GM21737 (cell line): ENCODE data around the gene OSMR.

Experiments used
- ATAC-seq: cut with Tn5 transposase; IDR thresholded peaks from one replicate; pipeline ENCODE4 v1.9.1; 2021; ENCODE audit warnings: mild to moderate bottlenecking, moderate library complexity; ENCODE audit not compliant: unreplicated experiment

OSMR gene

DNA sequence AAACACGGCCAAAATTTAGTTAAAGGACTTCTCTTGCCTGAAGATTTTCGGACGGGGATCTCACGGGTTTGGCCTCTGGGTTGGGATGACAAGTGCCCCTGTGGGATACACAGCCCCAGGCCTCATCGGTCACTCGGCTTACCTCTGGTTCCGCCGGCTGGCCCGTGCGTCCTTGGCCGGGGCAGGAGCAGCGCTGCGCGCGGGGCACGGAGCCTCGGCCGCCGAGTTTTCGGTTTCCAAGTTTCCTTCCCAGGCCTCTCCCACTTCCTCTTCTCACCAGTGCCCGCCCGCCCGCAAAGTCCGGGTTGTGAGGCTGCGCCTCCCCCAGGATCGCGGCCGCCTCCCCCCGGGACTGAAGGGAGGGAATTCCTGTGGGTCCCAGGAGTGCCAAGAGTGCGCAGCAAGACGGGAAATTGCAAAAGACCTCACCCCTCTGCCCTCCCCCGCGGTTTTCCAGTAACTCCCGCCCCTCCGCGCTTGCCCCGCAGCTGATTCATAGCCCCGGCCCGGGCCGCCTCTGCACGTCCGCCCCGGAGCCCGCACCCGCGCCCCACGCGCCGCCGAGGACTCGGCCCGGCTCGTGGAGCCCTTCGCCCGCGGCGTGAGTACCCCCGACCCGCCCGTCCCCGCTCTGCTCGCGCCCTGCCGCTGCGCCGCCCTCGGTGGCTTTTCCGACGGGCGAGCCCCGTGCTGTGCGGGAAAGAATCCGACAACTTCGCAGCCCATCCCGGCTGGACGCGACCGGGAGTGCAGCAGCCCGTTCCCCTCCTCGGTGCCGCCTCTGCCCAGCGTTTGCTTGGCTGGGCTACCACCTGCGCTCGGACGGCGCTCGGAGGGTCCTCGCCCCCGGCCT lies at the start of gene OSMR:
Gene OSMR, plus strand, starts transcription at position 487 of the 853 bp plus-strand sequence. CDS start 23,033 bp downstream, outside the sequence.
- no peak for ATAC-seq

DNA sequence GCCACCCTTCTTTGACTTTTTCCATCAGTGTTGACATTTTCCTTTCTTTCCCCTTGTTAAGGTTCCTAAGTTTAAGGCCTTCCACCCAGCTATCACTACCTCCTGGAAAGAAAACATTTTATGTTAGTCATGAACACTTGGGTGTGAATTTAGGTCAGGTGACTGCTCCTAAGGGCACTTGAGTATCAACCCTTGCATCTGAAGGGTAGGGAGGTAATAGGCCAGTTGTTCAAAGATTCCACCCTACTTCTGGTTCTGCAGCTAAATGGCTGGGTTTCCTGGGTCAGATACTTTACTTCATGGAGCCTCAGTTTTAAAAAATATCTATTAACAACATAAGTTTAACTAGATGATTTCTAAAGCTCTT lies 49.1 kb upstream of the OSMR start:
- no peak for ATAC-seq

DNA sequence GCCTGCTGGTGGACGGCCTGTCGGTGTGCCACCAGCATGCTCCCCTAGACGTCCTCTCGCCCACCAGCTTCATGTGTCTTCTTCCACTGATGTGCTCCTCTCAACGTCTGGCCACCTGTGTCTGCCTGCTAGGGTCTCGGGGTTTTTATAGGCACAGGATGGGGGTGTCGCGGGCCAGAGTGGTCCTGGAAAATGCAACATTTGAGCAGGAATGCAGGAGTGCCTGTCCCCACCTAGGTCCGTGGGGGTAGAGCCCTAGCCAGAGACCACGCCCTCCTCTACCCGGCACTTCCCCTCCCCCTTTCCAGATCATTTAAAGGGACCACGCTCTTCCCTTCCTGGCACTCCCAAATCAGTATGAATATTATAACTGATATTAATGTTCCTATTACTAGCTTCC lies 48.0 kb upstream of the OSMR start:
- ATAC-seq = no peak

DNA sequence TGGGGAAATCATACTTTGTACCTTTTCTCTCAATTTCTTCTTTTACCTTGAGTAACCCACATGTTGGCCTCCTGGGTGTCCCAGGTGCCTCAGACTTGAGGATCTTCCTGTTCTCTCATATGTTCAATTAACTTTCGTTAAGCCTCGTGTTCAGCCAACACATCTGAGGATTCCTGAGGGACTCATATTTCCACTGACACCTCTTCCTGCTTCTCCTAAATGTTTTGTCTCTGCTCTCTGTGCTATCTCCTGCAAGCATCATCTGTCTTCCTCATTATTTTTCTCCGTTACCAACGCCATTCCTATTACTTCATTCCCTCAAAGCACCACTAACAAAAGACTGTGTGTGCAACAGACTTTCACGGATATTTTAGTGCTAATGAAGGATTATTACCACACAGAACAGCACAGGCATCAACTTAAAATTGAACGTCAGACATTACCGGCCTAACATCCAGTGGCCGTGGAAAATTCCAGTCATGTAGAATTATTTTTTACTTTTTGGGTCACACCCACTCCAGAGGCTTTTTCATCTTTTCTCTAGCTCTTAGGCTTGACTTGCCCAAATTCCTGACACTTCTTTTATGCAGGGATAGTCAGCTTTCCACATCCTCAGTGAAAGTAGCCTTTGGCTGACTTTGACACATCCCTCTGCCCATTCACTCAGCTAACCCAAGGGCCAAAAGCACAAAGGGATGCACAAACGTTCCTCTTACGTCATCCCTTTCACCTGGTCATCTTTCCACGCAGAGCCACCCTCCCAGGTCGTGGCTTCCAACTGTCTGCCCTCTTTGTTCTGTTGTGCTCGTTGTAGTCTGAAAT lies 46.0 kb upstream of the OSMR start:
- ATAC-seq = no peak

DNA sequence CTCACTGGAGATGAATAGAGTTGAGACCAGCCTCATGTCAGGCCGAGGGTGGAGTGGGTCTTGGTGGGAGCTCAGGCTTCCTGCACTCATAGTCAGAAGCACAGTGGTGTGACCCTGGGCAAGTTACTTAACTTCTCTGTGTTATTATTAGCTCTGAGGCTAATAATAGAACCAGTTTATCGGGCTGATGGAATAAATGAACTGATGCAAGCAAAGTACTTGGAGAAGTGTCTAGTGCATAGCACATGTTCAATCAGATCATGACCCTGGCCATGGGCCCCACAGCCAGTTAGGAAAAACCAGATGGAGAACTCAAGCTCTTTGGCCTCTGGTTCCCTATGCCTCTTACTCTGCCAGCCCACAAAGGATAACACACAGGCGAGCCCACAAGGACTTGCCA lies 45.3 kb upstream of the OSMR start:
- ATAC-seq = no peak

DNA sequence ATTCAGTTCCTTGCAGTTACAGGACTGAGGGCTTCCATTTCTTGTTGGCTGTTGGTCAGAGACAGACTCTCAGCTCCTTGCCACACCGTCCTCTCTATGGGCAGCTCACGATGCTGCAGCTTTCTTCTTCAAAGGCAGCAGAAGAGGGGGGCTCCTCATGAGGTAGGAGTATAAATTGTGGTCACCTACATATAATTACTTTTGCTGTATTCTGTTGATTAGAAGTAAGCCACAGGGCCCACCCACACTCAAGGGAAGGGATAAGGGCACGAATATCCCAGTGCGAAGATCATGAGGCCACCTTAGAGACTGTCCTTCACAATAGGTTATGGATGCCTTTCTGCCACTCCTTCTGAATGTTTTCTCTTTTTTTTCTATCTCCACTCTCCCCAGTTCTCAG lies 43.7 kb upstream of the OSMR start:
- no peak for ATAC-seq

DNA sequence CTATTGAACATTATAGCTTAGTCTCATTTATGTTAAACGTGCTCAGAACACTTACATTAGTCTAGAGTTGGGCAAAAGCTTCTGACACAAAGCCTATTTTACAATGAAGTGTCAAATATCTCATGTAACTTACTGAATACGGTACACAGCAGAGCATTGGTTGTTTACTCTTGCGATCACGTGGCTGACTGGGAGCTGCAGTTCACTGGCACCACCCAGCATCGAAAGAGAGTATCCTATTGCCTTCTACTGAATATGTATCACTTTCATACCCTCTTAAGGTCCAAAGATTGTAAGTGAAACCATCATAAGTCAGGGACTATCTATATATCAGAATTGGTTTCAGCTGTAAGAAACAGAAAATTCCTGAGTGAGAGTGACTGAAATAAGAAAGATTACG lies 42.6 kb upstream of the OSMR start:
- ATAC-seq = no peak

DNA sequence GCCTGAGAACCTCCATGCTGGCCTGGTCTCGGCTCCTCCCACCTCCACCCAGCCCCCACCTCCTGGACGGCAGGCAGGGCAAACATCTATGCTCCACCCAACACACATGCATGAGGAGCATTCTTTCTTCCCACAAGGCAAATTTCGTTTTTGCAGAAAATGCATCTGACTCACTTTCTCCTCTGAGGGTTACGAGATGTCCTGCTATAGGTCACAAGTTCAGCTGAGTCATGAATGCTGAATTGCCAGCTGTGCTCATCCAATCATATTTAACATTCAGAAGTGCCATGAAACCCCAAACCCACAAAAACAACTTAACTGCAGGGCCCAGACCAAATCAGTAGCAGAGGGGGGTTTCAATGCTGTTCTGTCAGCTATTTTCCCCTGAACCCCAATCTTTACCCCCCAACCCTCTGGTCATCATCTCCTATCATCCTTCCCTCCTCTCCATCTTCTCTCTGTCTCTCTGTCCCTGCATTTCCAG lies 39.0 kb upstream of the OSMR start:
- no peak for ATAC-seq

DNA sequence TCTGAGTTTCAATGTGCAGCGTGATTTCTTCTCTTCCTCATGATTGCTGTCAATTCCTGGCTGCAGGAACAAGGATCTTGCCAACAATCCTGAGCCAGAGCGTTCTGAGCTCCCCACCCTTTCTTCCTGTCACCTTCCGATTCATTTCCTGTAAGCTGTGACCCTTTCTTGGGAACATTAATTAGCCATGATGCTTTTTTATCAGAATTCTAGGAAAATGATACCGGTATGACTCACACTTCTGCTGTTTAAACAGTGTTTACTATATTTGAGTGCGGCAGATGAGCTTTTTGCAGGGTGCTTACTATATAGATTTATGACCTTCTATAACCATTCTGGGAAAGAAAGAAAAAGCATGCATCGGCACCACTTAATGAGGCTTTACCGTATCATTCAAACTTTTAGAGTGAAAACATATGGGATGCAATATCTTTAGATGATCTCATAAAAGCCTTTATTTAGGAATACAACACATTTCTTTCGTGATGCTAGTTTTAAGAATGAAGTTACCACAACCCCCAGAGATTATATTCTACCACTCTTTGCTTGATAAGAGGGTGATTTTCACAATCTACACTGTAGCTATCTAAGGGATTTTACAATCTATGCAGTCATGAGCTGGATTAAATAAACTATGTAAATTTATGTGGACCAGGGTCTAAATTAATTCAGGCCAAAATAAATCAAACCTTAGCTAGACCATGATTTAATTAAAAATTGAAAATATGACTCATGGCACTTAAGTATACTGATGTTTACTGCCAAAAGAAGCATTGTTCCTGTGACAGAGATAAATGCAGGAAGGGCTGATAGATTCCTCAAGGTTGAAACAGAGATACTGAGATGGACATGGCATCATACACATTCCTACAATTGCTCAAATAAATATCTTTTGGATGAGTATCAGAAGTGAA lies 38.0 kb upstream of the OSMR start:
- ATAC-seq = no peak

DNA sequence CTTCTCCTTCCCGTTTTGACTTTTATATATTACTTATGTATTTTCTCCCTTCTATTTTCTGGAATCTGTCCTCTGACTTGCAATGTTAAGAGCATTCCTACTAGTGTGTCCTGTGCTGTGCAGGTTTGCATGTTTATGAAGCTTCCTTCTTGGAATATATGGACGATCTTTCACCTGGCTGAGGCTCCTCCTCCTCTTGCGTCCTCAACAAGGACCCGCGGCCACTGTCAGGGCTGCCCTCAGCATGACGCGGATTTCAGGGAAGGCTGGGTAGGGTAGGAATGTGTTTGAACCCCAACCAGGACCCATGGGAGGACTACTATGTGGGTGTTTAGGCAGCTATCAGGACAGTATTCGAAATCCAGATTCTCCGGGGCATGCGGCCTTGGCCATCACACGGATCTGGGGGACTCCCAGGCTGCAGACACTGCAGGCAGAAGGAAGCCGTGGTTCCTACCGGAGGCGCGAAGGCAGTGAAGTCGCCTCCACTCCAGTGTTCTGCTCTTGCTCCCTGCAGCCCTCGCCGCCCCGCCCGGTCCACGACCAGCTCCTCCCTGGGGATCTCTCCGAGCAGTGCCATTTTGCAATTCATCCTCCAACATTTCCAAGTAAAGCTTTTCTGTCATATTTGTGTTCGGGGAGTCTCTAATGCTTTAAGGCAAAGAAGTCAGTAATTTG lies 37.0 kb upstream of the OSMR start:
- no peak for ATAC-seq

DNA sequence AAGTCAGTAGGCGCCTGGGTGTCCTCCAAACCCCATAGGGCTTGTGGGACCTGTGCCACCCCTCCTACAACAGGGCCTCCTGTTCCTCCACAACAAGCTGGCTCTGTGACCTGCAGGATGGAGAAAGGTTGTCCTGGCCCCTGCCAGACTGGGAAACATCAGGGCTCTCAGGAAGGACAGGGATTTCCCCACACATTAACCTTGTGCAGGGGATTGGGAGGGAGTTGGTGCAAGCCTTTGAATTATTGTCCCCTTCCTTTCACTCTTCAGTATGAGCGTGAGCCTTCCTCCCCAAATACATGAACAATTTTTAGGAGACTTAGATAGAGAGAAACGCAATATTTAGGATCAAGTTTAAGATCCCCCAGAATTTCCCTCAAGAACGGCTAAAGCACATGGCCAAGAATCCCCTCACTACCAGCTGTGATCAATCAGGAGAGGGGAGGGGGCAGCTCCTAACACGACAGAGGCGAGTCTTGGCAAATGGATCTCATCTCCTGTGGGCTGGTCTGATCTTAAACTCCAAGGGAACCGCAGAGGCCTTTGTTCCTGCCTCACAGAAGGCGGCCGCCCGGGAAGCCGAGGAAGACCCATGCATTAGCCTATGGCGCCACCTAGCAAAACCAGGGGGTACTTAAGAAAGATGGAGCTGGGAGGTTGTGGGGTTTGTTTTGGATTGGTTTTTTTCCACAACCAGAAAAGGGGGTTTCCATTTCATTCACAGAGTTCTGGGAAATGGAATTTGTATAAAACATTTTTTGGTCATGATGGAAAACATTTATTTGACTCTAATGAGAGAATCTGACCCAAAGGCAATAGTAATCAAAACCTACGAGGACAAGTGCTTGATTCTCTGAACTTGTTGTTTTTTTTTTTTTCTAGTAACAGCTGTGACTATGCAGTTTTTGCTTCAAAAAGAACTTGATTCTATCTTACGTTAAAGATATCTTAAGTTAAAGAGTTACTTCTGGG lies 36.1 kb upstream of the OSMR start:
- ATAC-seq = no peak

DNA sequence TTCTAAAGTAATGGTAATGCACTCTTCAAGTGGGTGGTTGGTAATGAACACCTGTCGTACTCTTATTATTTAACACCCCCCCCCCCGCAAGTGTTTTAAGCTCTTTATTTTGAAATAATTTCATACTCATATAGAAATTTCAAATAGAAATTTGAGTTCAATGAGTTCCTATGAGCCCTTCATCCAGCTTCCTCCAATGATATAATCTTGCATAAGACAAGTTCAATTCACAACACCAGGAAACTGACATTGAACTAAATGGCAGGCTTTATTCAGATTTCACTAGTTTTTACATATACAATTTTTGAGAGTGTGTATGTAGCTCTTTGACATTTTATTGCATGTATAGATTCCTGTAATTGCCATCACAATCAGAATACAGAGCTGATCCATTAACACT lies 30.9 kb upstream of the OSMR start:
- ATAC-seq = no peak

DNA sequence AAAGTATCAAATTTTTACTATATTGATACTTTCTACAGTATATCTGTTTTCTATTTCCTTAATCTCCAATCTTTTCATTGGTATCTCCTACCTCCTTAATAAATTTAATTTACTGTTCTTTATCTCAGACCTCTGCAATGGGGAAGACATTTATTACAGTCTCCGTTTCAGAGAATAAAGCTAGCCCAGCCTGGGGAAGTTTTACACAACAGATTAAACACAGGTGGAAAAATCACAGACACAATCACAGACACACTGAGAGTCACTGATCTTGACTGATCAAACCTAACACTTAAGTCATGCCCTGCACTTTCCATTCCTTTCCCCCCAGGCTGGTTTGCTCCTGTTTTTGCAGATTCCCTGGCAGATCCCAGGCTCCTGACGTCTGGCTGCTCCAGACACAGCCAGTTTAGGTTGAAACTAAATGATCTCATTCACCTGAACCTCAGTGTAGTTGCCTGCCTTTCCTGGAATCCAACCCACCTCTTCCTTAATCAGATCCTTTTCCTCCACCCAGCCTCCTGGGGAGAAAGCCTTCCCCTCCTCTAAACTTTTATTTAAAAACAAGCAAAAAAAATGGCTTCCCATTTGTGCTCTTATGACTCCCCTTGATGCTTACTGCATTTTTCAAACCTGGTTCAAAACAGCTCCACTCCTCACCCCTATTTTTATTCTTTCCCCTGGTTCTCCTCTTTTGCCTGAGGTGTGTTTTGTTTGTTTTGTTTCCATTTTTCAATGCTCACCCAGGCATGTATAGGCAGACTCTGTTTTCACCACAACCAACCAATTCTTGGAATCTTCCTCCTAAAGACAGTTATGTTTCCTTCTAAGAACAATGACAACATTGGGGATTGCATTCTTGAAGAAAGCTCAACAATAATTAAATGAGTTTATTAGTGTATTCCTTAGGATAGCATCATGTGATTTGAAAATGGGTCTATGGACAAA lies 29.5 kb upstream of the OSMR start:
- ATAC-seq = no peak

DNA sequence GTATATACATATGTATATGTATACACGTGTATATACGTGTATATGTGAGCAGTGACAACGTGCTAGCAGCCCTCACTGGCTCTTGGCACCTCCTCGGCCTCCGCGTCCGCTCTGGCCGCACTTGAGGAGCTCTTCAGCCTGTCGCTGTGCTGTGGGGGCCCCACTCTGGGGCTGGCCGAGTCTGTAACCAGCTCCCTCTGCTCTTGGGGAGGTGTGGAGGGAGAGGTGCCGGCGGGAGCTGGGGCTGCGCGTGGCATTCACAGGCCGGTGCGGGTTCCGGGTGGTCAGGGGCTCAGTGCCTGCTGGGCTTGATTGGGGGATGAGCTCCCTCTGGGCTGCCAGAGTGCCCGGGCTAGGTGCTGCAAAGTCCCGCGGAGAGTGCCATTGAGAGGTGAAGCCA lies 24.1 kb upstream of the OSMR start:
- ATAC-seq = no peak

DNA sequence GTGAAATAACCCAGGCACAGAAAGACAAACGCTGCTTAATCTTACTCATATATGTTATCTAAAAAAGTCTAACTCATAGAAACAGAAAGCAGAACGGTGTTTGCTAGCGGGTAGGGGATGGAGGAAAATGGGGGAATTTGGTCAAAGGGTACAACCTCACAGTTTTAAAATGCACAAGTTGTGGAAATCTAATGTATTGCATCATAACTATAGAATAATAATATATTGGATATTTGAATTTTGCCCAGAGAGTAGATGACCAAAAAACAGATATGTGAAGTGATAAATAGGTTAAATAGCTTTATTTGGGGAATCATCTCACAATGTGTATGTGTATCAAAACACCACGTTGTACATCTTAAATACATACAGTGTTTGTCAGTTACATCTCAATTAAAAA lies 22.3 kb upstream of the OSMR start:
- ATAC-seq = no peak

DNA sequence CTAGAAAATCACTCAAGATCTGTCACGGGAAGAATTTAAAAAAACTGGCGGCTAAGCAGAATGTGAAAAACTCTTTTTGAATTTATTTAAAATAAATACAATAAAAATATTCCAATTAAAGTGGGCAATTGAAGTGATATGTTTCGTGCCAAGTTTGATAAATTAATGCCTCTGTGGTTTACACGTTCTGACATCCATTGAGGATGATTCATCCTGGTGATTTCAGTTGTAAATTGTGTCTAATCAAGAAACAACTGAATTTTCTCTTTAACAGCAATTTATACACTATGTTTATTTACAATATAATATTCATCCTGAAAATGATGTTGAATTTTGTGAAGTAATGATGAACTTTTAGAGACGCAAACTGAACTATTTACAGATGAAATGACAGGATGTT lies 21.0 kb upstream of the OSMR start:
- ATAC-seq = no peak

DNA sequence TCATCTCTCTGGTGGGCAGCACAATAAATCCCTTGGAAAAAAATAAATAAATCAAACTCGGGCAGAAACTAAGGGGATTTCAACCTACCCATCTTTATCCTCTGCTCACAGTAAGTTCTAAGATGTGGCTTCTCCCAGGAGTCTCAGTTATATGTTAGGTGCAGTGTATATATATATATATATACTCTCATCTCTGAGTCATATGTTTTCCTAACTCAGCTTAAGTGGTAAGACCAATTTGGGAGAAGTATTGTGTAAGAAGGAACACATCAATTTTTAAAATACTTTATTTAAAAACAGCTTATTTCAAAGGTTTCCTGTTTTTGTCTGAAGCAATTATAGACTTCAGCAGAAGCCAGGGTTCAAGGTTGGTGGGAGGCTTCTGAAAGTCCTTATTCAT lies 20.3 kb upstream of the OSMR start:
- ATAC-seq = no peak

DNA sequence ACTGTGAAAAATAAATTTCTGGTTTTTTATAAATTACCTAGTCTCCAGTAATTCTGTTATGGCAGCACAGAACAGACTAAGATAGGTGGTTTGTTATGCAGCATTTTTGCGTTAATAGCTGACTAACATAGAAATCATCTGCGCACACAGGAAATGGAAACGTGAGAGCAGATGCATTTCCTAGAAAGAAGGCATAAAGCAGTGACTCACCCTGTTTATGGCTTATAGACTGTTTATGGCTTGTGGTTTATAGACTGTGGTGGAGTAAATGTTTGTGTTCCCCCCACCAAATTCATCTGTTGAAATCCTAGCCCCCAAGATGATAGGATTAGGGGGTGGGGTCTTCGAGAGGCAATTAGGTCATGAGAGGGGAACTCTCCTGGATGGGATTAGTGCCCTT lies 18.3 kb upstream of the OSMR start:
- no peak for ATAC-seq
